GM10248 (cell line): ENCODE results near the gene EMP3.
"Not testable (repeated sequence)": the region's sequence is repeated elsewhere in the genome, so short reads cannot be mapped to it uniquely, and the experiment has no call there.

Experiments
- CTCF ChIA-PET: fragments of 300-600 bp; sonication (Branson Sonifier 250); formaldehyde crosslinking; extraction: SDS; loops from one replicate; lab custom pipeline; 2021; ENCODE audit warnings: antibody characterized with exemption; lab: Yijun Ruan, JAX
- POLR2A ChIA-PET: fragments of 350-650 bp; sonication (Branson Sonifier 250); formaldehyde crosslinking; extraction: SDS; loops from one replicate; lab custom pipeline; 2020; ENCODE audit warnings: antibody characterized with exemption; lab: Yijun Ruan, JAX
- DNase-seq: peaks from one replicate; pipeline ENCODE4 v3.0.0; 2012; ENCODE audit errors: extremely low spot score
- TF ChIP-seq, protein P1 (sequence below): IDR thresholded peaks from 2 replicates; pipeline ENCODE4 v1.5.1; 2012; ENCODE audit warnings: mild to moderate bottlenecking, low read depth; ENCODE audit errors: extremely low read depth, missing control alignments, control extremely low read depth

The EMP3 gene

DNA sequence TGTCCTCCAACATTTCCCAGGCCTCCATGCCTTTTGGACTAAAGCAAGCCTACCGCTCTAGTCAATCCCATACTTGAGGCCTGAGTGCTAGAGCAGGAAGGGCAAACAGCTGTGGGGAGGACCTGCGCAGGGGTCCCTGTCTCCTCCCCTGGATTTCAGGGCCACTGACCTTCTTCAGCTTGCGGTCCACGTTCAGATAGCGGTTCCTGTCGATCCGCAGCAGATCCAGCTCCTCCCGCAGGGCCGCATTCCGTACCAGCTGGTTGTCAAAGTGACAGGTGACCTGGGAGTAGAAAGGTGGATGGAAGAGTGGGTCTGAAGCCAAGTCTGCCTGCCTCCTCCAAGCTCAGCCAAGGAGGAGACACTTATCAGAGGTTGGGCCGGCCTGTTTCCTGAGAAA, 14.0 kb upstream of the EMP3 start:
- CTCF ChIA-PET = interaction anchor here (1.3 to 14.9 kb wide), 2 partner anchors 9 to 22 kb away, joined by 5 to 248 read pairs; no protein-coding TSS in a partner anchor
- TF ChIP-seq, protein P1, sequence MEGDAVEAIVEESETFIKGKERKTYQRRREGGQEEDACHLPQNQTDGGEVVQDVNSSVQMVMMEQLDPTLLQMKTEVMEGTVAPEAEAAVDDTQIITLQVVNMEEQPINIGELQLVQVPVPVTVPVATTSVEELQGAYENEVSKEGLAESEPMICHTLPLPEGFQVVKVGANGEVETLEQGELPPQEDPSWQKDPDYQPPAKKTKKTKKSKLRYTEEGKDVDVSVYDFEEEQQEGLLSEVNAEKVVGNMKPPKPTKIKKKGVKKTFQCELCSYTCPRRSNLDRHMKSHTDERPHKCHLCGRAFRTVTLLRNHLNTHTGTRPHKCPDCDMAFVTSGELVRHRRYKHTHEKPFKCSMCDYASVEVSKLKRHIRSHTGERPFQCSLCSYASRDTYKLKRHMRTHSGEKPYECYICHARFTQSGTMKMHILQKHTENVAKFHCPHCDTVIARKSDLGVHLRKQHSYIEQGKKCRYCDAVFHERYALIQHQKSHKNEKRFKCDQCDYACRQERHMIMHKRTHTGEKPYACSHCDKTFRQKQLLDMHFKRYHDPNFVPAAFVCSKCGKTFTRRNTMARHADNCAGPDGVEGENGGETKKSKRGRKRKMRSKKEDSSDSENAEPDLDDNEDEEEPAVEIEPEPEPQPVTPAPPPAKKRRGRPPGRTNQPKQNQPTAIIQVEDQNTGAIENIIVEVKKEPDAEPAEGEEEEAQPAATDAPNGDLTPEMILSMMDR = no peak
- POLR2A ChIA-PET = interaction anchor here (0.6 kb wide), 1 partner anchor 11 kb away, joined by 3 read pairs; no protein-coding TSS in a partner anchor
- no peak for DNase-seq

- CTCF ChIA-PET = interaction anchor here (14.9 kb wide), 1 partner anchor 17 kb away, joined by 248 read pairs; no protein-coding TSS in a partner anchor
- POLR2A ChIA-PET = no interaction called here
- no peak for DNase-seq
- TF ChIP-seq, protein P1 = no peak
These were observed 9.6 kb upstream of the EMP3 start for GRCh38 chr19:48315712-48316111.

- DNase-seq, POLR2A ChIA-PET: not testable (repeated sequence)
- CTCF ChIA-PET = interaction anchor here (1.0 to 14.9 kb wide), 4 partner anchors 8 to 267 kb away, joined by 3 to 248 read pairs (median 8); no protein-coding TSS in a partner anchor
These were observed 7.7 kb upstream of the EMP3 start for GRCh38 chr19:48317708-48317960.

- no peak for DNase-seq
- ChIA-PET POLR2A (interaction anchor here (0.6 kb wide), 1 partner anchor 19 kb away, joined by 3 read pairs; no protein-coding TSS in a partner anchor), CTCF (interaction anchor here (1.0 to 14.9 kb wide), 5 partner anchors 9 to 270 kb away, joined by 3 to 248 read pairs (median 11); no protein-coding TSS in a partner anchor)
- TF ChIP-seq, protein P1 = no peak
These were observed 6.9 kb upstream of the EMP3 start for GRCh38 chr19:48318286-48318987.

DNA sequence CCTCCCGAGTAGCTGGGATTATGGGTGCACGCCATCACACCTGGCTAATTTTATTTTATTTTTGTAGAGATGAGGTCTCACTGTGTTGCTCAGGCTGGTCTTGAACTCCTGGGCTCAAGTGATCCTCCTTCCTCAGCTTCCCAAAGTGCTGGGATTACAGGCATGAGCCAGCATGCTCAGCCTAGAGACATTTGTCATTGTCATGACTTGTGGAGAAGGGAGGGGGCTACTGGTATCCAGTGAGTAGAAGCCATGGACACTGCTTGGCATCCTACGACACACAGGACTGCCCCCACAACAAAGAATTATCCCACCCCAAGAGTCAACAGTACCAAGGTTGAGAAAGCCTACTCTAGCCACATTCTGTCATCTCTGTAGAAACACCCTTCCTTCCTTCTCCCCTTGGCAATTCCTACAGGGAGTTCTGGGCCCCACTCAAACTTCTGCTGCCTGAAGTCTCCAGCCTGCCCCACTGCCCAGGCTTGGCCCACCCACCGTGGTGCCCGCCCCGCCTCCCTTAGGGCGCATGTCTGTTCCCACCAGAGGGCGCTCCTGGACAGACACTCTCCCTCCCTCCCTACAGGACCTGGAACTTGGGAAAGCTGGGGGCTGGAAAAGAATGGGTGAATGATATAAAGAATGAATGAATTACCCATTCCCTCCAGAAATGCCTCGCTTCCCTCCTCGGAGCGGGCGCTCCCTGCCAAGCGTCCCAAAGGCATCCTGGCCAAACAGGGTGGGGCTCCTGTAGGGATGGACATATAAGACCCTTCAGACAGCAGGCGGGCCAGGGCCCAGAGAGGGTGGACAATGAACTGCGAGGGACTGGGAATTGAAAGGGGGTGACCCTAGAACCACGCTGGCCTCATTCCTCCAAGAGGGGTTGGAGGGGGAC, 5.5 kb upstream of the EMP3 start:
- POLR2A ChIA-PET = no interaction called here
- peak; percentile 67 for DNase-seq
- TF ChIP-seq, protein P1 = peak; percentile 88
- CTCF ChIA-PET = interaction anchor here (0.6 to 14.9 kb wide), 9 partner anchors 9 to 268 kb away, joined by 3 to 248 read pairs (median 4); partner anchors contain the start of genes SYNGR4 and TMEM143

GRCh38 chr19:48321372-48321621, 4.1 kb upstream of the EMP3 start:
- DNase-seq = peak; percentile 98

More at GRCh38 chr19:48321372-48321621, 4.1 kb upstream of the EMP3 start:
- POLR2A ChIA-PET = interaction anchor here (0.5 to 2.2 kb wide), 7 partner anchors 11 to 1206 kb away, joined by 3 to 9 read pairs (median 5); partner anchors contain the start of genes SYNGR4 and TMEM143
- TF ChIP-seq, protein P1 = no peak
- CTCF ChIA-PET = interaction anchor here (0.6 to 14.9 kb wide), 13 partner anchors 12 to 263 kb away, joined by 3 to 248 read pairs (median 4); partner anchors contain the start of genes KDELR1, PLA2G4C, SYNGR4 and TMEM143
